NB4 (cell line): ENCODE measurements around the gene FOXP1.

Experiments used
- CTCF ChIP-seq: IDR thresholded peaks from one replicate; pipeline ENCODE4 v1.5.1; 2012; ENCODE audit warnings: low read depth, low read length
- MAX ChIP-seq: IDR thresholded peaks from 2 replicates; pipeline ENCODE4 v1.6.1; 2011; ENCODE audit warnings: low read depth, low read length

- TF ChIP-seq CTCF (no peak), MAX (no peak)
Measured at GRCh38 chr3:71482771-71483170, 100.8 kb downstream of the FOXP1 start.
